Gastrocnemius medialis (tissue), 4 donors: Measurements from ENCODE around the gene MTERF1.

Experiments
- CTCF ChIP-seq, 5 experiments: fragments of 450-650 bp in 3 of 5; fragments of 200-600 bp in 2 of 5; sonication (generic) in 2 of 5; IDR thresholded peaks in 4 of 5; conservative IDR thresholded peaks in 1 of 5; 1 replicate in 4 of 5; 2 replicates in 1 of 5; pipeline ENCODE4 v1.5.1; 2016 to 2019; ENCODE audit warnings: antibody characterized with exemption in 5 of 5, mild to moderate bottlenecking in 3 of 5, moderate library complexity in 3 of 5
- POLR2A ChIP-seq, 2 donors: fragments of 450-650 bp; IDR thresholded peaks; one replicate each; pipeline ENCODE4 v1.6.1; 2017; ENCODE audit warnings: antibody characterized with exemption in 2 of 2, mild to moderate bottlenecking in 2 of 2, moderate library complexity in 2 of 2

GRCh38 chr7:91913612-91914011 is 33.1 kb upstream of the MTERF1 start:
- TF ChIP-seq CTCF (IDR thresholded peaks at IDR 0.05 in 4 of 5, conservative IDR thresholded peaks at IDR 0.05 in 1 of 5) = no peak
- no peak for TF ChIP-seq POLR2A (IDR thresholded peaks at IDR 0.05)
